GM21825 (cell line): Measurements from ENCODE around the gene MOB2.
"Not testable (repeated sequence)": the region's sequence is repeated elsewhere in the genome, so short reads cannot be mapped to it uniquely, and the experiment has no call there.

Experiments
- ATAC-seq: cut with Tn5 transposase; IDR thresholded peaks from one replicate; pipeline ENCODE4 v1.9.1; 2021; ENCODE audit warnings: mild to moderate bottlenecking, moderate library complexity; ENCODE audit not compliant: unreplicated experiment

The MOB2 gene

GRCh38 chr11:1444823-1445422, 41.7 kb downstream of the MOB2 start:
- no peak for ATAC-seq

DNA sequence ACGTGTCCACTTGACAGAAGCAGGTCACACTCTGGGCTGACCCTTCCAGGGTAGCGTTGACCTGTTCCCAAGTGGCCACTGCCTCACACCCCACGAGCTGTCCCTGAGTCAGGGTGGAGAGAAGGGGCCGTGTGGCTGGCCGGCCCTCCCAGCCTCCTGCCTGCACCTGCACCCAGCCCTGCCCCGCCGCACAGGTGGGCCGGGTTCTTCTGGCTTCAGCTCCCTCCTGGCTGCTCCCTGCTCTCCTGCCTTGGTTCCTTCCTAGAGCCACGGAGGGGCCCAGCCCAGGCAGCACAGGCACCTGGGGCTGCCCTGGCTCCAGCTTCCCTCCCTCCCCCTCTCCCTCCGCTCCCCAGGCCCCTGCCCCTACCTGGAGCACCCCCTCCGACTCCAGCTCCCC, 42.3 kb downstream of the MOB2 start:
- ATAC-seq, result no peak

DNA sequence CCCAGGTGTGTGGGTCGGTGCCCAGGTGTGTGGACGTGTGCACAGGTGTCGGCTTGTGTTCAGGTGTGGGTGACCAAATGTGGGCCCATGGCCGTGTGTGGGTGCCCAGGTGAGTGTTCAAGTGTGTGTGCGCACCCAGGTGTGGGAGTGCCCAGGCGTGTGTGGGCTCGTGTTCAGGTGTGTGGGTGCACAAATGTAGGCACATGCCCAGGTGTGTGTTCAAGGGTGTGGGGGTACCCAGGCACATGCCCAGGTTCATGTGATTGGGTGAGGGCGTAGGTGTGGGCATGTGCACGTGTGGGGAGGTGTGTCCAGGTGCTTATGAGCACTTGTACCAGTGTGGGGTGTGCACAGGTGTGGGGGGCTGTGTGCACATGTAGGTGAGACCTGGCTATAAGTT, 42.8 kb downstream of the MOB2 start:
- ATAC-seq, result no peak

GRCh38 chr11:1442807-1443366, 43.7 kb downstream of the MOB2 start:
- ATAC-seq, result no peak

GRCh38 chr11:1442163-1442562, 44.4 kb downstream of the MOB2 start:
- no peak for ATAC-seq

DNA sequence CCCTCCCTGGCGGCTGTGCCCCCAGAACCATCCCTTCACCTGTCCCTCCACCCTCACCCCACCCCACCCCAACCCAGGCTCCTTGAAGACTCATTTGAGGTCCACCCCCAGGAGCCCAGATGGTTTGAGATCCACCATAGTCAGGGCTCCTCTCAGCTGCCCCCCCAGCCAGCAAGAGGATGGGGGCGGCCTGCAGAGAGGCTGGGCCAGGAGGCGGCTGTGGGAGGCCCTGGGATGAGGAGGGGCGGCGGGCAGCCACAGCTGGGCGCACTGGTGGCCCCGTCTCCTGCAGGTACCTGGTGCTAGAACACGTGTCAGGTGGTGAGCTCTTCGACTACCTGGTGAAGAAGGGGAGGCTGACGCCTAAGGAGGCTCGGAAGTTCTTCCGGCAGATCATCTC, 46.1 kb downstream of the MOB2 start:
- no peak for ATAC-seq

DNA sequence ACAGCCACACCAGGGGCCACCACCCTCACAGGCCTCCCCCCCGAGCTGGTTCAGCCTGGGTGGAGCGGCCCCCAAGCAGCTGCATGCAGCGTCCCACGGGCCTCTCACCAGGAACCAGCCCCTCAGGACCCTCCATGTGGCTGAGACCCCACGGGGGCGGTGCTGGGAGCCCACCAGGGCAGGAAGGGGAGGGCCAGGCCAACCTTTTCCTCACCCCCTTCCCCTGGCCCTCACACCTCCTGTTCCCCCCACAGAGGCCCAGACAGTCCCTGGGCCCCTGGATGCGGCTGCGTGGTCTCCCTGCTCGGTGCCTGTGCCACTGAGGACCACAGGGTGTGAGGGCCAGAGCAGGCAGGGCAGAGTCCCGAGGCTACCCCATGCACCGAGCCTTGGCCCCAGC, 46.5 kb downstream of the MOB2 start:
- ATAC-seq, result no peak

- ATAC-seq, result no peak
Measured at GRCh38 chr11:1439341-1439740, 47.2 kb downstream of the MOB2 start.

GRCh38 chr11:1438967-1439330, 47.6 kb downstream of the MOB2 start:
- no peak for ATAC-seq

GRCh38 chr11:1438261-1438966, 48.2 kb downstream of the MOB2 start:
- no peak for ATAC-seq

DNA sequence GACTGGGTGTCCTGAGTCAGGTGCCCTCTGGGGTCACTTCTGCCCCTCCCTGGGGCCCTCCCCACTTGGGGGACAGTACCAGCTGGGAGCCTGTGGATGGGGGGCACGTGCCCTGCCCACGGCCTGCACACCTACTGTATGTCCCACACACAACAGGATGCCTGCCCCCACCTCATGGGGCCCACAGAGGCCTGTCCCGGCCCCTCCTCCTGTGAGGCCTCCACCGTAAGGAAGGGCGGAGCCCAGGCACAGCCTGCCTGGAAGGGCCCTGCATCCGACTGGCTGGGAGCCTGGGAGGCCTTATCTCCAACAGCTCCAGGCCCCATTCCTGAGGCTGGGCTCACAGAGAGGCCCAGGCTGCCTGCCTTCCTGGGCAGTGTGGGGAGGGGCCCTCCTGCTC, 49.1 kb downstream of the MOB2 start:
- ATAC-seq, result no peak

DNA sequence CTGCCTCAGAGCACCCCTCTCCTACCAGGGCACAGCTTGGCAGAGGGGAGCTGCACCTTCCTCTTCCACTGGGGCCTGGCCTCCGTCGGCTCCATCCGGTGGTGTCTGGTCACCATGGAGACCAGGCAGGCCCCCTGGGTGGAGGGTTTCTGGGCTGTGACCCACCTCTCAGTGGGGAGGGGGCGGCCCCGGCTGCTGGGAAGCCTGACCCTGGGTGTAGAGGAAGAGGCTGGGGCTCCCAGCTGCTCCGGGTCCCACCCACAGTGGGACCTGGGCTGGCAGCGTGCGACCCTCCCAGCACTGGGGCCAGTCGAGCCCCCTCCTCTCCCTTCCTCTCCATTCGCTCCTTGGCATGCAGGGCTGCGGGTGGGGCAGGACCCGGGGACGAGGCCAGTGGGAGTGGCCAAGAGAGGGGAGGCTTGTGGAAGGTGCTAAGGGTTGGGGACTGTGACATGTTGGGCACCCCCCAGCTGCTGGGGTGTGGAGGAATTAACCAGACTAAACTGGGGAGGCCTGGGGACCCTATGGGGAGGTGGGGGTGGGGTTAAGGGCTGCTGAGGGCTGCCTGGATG, 50.0 kb downstream of the MOB2 start:
- no peak for ATAC-seq

GRCh38 chr11:1435820-1436467, 50.6 kb downstream of the MOB2 start:
- no peak for ATAC-seq

DNA sequence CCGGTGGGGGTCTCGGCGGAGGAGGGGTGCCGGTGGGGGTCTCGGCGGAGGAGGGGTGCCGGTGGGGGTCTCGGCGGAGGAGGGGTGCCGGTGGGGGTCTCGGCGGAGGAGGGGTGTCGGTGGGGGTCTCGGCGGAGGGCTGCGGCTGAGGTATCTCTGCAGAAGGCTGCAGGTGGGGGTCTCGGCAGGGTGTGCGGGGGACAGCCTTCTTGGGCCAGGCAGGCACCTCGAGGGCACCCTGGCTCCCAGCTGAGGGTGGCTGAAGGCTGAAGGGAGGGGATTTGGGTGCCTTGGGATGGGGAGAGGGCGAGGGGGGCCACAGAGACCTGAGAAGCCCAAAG, 51.1 kb downstream of the MOB2 start:
- not testable (repeated sequence) for ATAC-seq

GRCh38 chr11:1433977-1434640, 52.5 kb downstream of the MOB2 start:
- ATAC-seq, result no peak

- ATAC-seq, result no peak
Measured at GRCh38 chr11:1433568-1433967, 53.0 kb downstream of the MOB2 start.

GRCh38 chr11:1428762-1429316, 57.7 kb downstream of the MOB2 start:
- no peak for ATAC-seq

- ATAC-seq, result no peak
Measured at GRCh38 chr11:1425439-1425838, 61.1 kb downstream of the MOB2 start.

GRCh38 chr11:1425006-1425405, 61.6 kb downstream of the MOB2 start:
- ATAC-seq, result no peak

DNA sequence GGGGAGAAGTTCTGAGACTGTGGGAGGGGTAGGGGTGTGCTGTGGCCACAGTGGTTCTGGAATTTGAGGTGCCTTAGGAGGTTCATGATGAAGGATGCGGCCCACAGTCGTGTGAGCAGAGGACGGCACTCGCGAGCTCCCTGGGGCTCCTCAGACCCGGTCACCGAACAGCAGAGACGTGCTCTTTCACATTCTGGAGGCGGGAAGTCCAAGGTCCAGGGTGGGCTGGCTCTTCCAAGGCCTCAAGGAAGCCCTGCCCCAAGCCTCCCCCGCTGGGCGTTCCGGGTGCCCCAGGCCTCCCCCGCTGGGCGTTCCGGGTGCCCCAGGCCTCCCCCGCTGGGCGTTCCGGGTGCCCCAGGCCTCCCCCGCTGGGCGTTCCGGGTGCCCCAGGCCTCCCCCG, 63.2 kb downstream of the MOB2 start:
- not testable (repeated sequence) for ATAC-seq

DNA sequence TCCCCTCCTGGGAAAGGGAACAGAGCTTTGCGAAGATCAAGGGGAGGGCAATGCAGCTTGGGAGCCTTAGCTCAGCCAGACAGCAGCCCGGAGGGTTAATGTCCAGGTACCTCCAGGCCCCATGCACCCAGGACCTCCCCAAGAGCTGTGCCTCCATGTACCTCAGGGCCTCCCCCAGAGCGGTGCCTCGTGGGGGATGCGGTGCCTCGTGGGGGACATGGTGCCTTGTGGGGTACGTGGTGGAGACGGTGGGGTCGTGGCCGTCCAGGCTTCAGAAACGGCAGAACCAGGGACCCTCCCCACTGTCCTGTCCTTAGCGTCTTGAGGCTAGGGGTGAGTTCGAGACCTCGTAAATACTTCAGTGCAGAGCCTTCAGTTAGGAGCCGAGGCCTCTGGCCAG, 63.6 kb downstream of the MOB2 start:
- no peak for ATAC-seq
